Adrenal gland (tissue), 5 donors: ENCODE measurements around the gene RAPGEF2.

Source experiments
- CTCF ChIP-seq, 6 experiments: fragments of 450-650 bp in 4 of 6; fragments of 200-600 bp in 2 of 6; sonication (generic) in 1 of 6; IDR thresholded peaks; 1 replicate in 5 of 6; 2 replicates in 1 of 6; pipeline versions ENCODE4 v1.5.1 to v1.8.0; 2016 to 2021; ENCODE audit warnings: antibody characterized with exemption in 6 of 6, mild to moderate bottlenecking in 2 of 6, moderate library complexity in 1 of 6
- POLR2A ChIP-seq, 2 donors: fragments of 450-650 bp; IDR thresholded peaks; one replicate each; pipeline ENCODE4 v1.6.1; 2017; ENCODE audit warnings: antibody characterized with exemption in 2 of 2, mild to moderate bottlenecking in 2 of 2, moderate library complexity in 1 of 2
- donor health status: DM: no; HTN: no; CAD: no.

GRCh38 chr4:159334461-159334860 lies 231.6 kb downstream of the RAPGEF2 start:
- no peak for TF ChIP-seq CTCF (IDR thresholded peaks at IDR 0.05)
- no peak for TF ChIP-seq POLR2A (IDR thresholded peaks at IDR 0.05)
